ENCODE results near the gene GZMH.

Gene GZMH

GRCh38 chr14:24629521-24629920 lies 20.0 kb upstream of the GZMH start:
- H3K4me3 ChIP-seq (ENCODE audit: low read depth in 1 of 2, low read length in 1 of 2): no peak overlapping the region
- no peak for TF ChIP-seq CTCF (IDR thresholded peaks at IDR 0.05)
- no peaks in the 10 kb centered on the region for H3K4me1 ChIP-seq (ENCODE audit: control insufficient read depth in 1 of 2, insufficient read depth in 1 of 2, low read depth in 1 of 2, low read length in 1 of 2)
- no peak overlapping the region for H3K27ac ChIP-seq
- no peaks in the 10 kb centered on the region for H3K36me3 ChIP-seq
- H3K27me3 ChIP-seq: no peaks in the 10 kb centered on the region
- H3K9me3 ChIP-seq: no peaks in the 10 kb centered on the region

- no peaks in the 10 kb centered on the region for H3K9me3 ChIP-seq
- H3K27ac ChIP-seq: no peak overlapping the region
- no peak overlapping the region for H3K4me3 ChIP-seq (ENCODE audit: low read depth in 1 of 2, low read length in 1 of 2)
- no peak for TF ChIP-seq CTCF (IDR thresholded peaks at IDR 0.05)
- no peaks in the 10 kb centered on the region for H3K4me1 ChIP-seq (ENCODE audit: control insufficient read depth in 1 of 2, insufficient read depth in 1 of 2, low read depth in 1 of 2, low read length in 1 of 2)
- H3K36me3 ChIP-seq: no peaks in the 10 kb centered on the region
- no peaks in the 10 kb centered on the region for H3K27me3 ChIP-seq
Observed at GRCh38 chr14:24613747-24614146, 4.3 kb upstream of the GZMH start.

GRCh38 chr14:24613241-24613640 lies 3.8 kb upstream of the GZMH start:
- Histone ChIP-seq H3K4me1 (ENCODE audit: control insufficient read depth in 1 of 2, insufficient read depth in 1 of 2, low read depth in 1 of 2, low read length in 1 of 2) (no peaks in the 10 kb centered on the region), H3K27me3 (no peaks in the 10 kb centered on the region), H3K36me3 (no peaks in the 10 kb centered on the region), H3K4me3 (ENCODE audit: low read depth in 1 of 2, low read length in 1 of 2) (no peak overlapping the region), H3K9me3 (no peaks in the 10 kb centered on the region), H3K27ac (no peak overlapping the region)
- TF ChIP-seq CTCF (IDR thresholded peaks at IDR 0.05): no peak

GRCh38 chr14:24612196-24612595 lies 2.7 kb upstream of the GZMH start:
- no peak overlapping the region for H3K27ac ChIP-seq
- no peak for TF ChIP-seq CTCF (IDR thresholded peaks at IDR 0.05)
- no peaks in the 10 kb centered on the region for H3K9me3 ChIP-seq
- H3K4me3 ChIP-seq (ENCODE audit: low read depth in 1 of 2, low read length in 1 of 2): no peak overlapping the region
- H3K27me3 ChIP-seq: no peaks in the 10 kb centered on the region
- peaks cover 6 to 8% of the 10 kb centered on the region in 2 experiments for H3K4me1 ChIP-seq (ENCODE audit: control insufficient read depth in 1 of 2, insufficient read depth in 1 of 2, low read depth in 1 of 2, low read length in 1 of 2)
- no peaks in the 10 kb centered on the region for H3K36me3 ChIP-seq

GRCh38 chr14:24607635-24608514 lies 1.6 kb downstream of the GZMH start:
- no peak overlapping the region for H3K4me3 ChIP-seq (ENCODE audit: low read depth in 1 of 2, low read length in 1 of 2)
- no peak for TF ChIP-seq CTCF (IDR thresholded peaks at IDR 0.05)
- peaks cover 19% of the 10 kb centered on the region in 2 experiments for H3K4me1 ChIP-seq (ENCODE audit: control insufficient read depth in 1 of 2, insufficient read depth in 1 of 2, low read depth in 1 of 2, low read length in 1 of 2)

More at GRCh38 chr14:24607635-24608514, 1.6 kb downstream of the GZMH start:
- Histone ChIP-seq H3K9me3 (no peaks in the 10 kb centered on the region), H3K27me3 (no peaks in the 10 kb centered on the region), H3K27ac (no peak overlapping the region), H3K36me3 (no peaks in the 10 kb centered on the region)
